ENCODE measurements around the gene CHMP2B.

- TF ChIP-seq POLR2A (IDR thresholded peaks at IDR 0.05; ENCODE audit: borderline replicate concordance, extremely low read depth, insufficient read depth, insufficient read length) = no peak
- TF ChIP-seq TCF7L2 (IDR thresholded peaks at IDR 0.05; ENCODE audit: borderline replicate concordance, extremely low read depth, insufficient read depth, insufficient read length) = no peak
- no peak for TF ChIP-seq EZH2 (IDR thresholded peaks at IDR 0.05)
- TF ChIP-seq CTCF (IDR thresholded peaks at IDR 0.05 in 2 of 3, conservative IDR thresholded peaks at IDR 0.05 in 1 of 3; ENCODE audit: borderline replicate concordance in 1 of 3, insufficient read depth in 1 of 3, low read depth in 2 of 3, low read length in 2 of 3) = no peak
- TF ChIP-seq POLR2AphosphoS5 (IDR thresholded peaks at IDR 0.05; ENCODE audit: low read depth, low read length) = no peak
- no peak for TF ChIP-seq ZNF274 (IDR thresholded peaks at IDR 0.05; ENCODE audit: low read depth, low read length)
- TF ChIP-seq YY1 (IDR thresholded peaks at IDR 0.05; ENCODE audit: extremely low read depth, insufficient replicate concordance, low read depth, low read length) = no peak
- no peak for TF ChIP-seq SP1 (IDR thresholded peaks at IDR 0.05; ENCODE audit: low read depth)
- TF ChIP-seq JUND (IDR thresholded peaks at IDR 0.05) = no peak
- no peak for TF ChIP-seq ELF1 (IDR thresholded peaks at IDR 0.05; ENCODE audit: borderline replicate concordance, low read depth)
These were observed 29.6 kb upstream of the CHMP2B start for GRCh38 chr3:87197531-87197930.

All from HCT116 (cell line).